SHP77 (cell line): ENCODE results near the gene SRRM4.

Experiments used
- DNase-seq, 2 experiments: peaks; one replicate each; lab custom pipeline; 2025; lab: John Stamatoyannopoulos, UW

Gene SRRM4

DNA sequence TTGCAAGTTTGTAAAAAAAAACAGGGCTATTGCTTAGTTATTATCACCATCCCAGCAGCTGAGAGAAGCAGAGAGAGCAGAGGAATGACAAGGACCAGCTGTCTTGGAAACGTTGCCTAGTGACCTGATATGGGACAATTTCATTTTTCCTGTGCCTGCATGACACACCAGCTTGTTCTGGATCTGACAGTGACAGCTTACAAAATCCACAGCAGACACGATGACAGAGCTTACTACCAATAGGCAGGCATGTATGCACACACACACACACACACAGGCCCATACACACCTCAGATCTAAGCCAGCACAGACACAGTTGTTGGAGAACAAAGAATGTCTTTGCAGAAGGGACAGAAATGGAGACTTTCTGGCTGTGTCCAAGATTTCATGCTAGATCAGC lies 222.8 kb downstream of the SRRM4 start:
- DNase-seq, result no peak

GRCh38 chr12:119204671-119205285 lies 223.4 kb downstream of the SRRM4 start:
- no peak for DNase-seq

DNA sequence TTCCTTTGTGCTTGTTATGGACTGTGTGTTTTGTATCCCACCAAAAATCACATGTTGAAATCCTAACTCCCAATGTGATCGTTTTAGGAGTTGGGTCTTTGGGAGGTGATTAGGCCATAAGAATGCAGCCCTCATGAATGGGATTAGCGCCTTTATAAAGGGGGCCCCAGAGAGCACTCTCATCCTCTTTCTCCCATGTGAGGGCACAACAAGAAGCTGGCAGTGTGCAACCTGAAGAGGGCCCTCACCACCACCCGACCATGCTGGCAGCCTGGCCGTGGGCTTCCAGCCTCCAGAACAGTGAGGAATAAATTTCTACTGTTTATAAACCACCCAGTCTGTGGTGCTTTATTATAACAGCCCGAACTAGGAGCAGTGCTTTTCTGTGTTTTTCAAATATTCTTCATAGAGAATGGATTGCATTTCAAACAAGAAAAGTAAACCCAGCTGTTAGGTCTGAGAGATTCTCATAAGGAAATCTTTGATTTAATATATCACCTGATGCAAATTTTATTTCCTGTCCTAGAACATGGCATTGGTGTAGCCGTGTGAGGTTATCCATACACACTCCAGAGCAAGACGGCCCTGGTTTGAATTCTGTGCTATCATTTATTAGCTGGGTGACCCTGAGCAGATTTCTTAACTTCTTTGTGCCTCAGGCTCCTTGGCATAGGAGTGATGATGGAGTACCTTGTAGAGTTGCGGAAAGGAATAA lies 225.2 kb downstream of the SRRM4 start:
- DNase-seq, result no peak

DNA sequence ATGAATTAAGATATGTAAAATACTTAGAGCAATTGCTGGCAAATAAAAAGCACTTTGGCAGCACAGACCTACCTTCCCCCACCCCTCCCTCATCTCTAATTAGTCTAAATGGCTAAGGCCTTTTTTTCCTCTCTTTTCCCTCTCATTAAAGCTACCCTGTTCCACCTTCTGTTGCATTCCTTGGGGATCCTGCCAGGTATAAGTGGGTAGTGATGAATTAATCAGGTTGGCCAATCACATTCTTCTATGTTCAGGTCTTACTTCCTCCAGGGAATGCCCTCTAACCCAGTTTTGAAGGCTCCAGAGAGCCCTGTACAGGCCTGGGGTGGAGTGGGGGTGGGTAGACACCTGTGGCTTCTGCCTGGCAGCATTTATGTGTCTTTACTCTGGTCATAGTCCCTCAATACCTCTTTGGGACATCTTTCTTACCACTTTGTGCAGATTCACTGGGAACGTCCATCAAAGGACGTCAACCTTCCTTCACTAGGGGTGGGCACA lies 225.8 kb downstream of the SRRM4 start:
- DNase-seq, result no peak

DNA sequence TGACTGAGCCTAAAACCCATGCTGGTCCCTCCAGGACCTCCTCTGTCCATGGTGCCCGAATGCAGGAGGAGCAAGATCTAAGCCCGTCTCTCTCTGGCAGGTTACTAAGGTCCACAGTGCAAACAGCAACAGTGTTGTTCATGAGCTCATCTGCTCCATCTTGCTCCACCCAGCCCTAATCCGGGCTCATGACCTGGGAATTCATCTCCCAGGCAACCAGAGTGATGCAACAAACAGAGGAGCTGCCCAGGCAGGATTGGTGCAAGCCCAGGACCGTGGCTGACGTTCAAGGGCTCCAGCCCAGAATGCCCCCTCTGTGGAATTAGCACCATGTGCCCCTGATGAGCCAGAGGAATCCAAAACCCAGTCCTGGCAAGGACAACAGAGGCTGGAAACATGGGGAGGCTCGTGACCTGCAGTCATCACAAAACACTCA lies 227.3 kb downstream of the SRRM4 start:
- DNase-seq, result peak; percentile 54 to 63

DNA sequence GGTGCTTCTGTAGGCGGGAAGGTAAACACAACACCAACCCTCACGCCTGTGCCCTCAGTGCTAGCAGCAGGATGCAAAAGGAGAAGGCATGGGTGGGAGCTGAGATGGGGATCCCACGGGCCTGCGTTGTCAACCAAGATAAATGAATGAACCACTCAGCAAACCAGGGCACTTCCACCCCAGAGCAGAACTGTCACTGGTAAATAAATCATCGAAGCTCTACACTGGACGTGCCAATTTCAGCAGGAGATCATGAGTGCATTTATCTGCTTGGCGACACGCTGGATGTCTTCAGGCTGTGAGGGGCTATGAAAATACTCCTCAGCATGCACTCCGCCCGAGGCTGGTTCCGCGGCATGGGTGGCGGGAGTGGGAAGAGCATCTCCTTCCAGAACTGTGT lies 230.5 kb downstream of the SRRM4 start:
- no peak for DNase-seq
